ENCODE results near the gene FITM1.

DNA sequence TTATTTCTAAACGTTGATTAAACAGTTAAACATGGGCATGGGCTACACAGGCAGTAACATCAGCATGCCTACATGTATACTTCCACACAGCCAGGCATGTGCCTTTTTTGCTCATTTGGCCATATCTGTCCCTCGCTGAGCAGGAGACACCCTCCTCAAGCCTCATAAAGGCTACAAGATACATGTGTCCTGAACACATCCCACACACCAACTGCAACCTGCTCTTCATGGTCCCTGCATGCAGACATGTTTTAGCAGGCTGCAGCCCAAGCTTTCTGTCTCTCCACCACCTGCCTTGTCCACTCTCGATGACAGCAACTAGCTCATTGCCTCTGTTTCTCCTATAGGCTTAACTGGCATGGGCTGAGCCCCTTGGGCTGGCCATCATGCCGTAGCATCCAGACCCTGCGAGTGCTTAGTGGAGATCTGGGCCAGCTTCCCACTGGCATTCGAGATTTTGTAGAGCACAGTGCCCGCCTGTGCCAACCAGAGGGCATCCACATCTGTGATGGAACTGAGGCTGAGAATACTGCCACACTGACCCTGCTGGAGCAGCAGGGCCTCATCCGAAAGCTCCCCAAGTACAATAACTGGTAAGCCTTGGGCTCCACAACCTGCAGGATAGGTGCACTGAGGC is 33.8 kb upstream of the FITM1 start:
- TF ChIP-seq, protein P1, sequence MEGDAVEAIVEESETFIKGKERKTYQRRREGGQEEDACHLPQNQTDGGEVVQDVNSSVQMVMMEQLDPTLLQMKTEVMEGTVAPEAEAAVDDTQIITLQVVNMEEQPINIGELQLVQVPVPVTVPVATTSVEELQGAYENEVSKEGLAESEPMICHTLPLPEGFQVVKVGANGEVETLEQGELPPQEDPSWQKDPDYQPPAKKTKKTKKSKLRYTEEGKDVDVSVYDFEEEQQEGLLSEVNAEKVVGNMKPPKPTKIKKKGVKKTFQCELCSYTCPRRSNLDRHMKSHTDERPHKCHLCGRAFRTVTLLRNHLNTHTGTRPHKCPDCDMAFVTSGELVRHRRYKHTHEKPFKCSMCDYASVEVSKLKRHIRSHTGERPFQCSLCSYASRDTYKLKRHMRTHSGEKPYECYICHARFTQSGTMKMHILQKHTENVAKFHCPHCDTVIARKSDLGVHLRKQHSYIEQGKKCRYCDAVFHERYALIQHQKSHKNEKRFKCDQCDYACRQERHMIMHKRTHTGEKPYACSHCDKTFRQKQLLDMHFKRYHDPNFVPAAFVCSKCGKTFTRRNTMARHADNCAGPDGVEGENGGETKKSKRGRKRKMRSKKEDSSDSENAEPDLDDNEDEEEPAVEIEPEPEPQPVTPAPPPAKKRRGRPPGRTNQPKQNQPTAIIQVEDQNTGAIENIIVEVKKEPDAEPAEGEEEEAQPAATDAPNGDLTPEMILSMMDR (conservative IDR thresholded peaks at IDR 0.05; ENCODE audit: low read depth in 2 of 2), result no peak
- TF ChIP-seq POLR2AphosphoS5 (IDR thresholded peaks at IDR 0.05; ENCODE audit: low read depth) (peak; percentile 63), EZH2phosphoT487 (IDR thresholded peaks at IDR 0.05; ENCODE audit: unreplicated experiment) (no peak), CREB1 (CRISPR knock-in tag; IDR thresholded peaks at IDR 0.05; ENCODE audit: low read depth) (no peak), EZH2 (IDR thresholded peaks at IDR 0.05; ENCODE audit: low read depth, unreplicated experiment) (no peak), JUNB (IDR thresholded peaks at IDR 0.05; ENCODE audit: unreplicated experiment) (no peak), STAT1 (IDR thresholded peaks at IDR 0.05; ENCODE audit: unreplicated experiment) (no peak), ZNF331 (CRISPR knock-in tag; IDR thresholded peaks at IDR 0.05; ENCODE audit: low read depth) (no peak)
- TF ChIP-seq, protein P2, sequence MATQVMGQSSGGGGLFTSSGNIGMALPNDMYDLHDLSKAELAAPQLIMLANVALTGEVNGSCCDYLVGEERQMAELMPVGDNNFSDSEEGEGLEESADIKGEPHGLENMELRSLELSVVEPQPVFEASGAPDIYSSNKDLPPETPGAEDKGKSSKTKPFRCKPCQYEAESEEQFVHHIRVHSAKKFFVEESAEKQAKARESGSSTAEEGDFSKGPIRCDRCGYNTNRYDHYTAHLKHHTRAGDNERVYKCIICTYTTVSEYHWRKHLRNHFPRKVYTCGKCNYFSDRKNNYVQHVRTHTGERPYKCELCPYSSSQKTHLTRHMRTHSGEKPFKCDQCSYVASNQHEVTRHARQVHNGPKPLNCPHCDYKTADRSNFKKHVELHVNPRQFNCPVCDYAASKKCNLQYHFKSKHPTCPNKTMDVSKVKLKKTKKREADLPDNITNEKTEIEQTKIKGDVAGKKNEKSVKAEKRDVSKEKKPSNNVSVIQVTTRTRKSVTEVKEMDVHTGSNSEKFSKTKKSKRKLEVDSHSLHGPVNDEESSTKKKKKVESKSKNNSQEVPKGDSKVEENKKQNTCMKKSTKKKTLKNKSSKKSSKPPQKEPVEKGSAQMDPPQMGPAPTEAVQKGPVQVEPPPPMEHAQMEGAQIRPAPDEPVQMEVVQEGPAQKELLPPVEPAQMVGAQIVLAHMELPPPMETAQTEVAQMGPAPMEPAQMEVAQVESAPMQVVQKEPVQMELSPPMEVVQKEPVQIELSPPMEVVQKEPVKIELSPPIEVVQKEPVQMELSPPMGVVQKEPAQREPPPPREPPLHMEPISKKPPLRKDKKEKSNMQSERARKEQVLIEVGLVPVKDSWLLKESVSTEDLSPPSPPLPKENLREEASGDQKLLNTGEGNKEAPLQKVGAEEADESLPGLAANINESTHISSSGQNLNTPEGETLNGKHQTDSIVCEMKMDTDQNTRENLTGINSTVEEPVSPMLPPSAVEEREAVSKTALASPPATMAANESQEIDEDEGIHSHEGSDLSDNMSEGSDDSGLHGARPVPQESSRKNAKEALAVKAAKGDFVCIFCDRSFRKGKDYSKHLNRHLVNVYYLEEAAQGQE (IDR thresholded peaks at IDR 0.05; ENCODE audit: unreplicated experiment), result no peak
